ENCODE data around the gene CD37. TPM values are rescaled to one million over a fixed set of nuclear protein-coding genes. Genes with fewer than 3 reads are reported as not detected.

Gene CD37
- total RNA-seq, 1 experiment from 2014 or later, result not detected

GRCh38 chr19:49382639-49383038 lies 47.4 kb downstream of the CD37 start:
- Histone ChIP-seq H3K4ac (ENCODE audit: low read depth, low read length) (no peak overlapping the region), H3K27me3 (ENCODE audit: insufficient read depth, low read length) (no peaks in the 10 kb centered on the region), H4K20me1 (ENCODE audit: control insufficient read depth, insufficient read depth, insufficient read length) (no peaks in the 10 kb centered on the region), H3K79me1 (ENCODE audit: insufficient read depth, low read depth, low read length, poor library complexity, severe bottlenecking) (no peaks in the 10 kb centered on the region), H2AK5ac (ENCODE audit: insufficient read length, low read length) (no peak overlapping the region), H2BK5ac (ENCODE audit: insufficient read length, low read length) (no peak overlapping the region), H2BK12ac (ENCODE audit: insufficient read length, low read depth, low read length) (no peak overlapping the region), H3K79me2 (ENCODE audit: insufficient read depth, low read length) (no peaks in the 10 kb centered on the region), H3K14ac (ENCODE audit: insufficient read depth, low read length) (no peak overlapping the region), H3K23ac (ENCODE audit: insufficient read length, low read depth, low read length) (no peak overlapping the region), H3K18ac (ENCODE audit: insufficient read length, low read depth, low read length) (no peak overlapping the region), H3K4me2 (ENCODE audit: insufficient read depth, insufficient read length, low read length) (no peak overlapping the region), H4K91ac (ENCODE audit: insufficient read length, low read depth, low read length) (no peak overlapping the region), H4K8ac (replicated peaks; ENCODE audit: insufficient read length, low read depth, low read length) (no peak overlapping the region), H3K4me1 (ENCODE audit: insufficient read depth, low read length) (no peaks in the 10 kb centered on the region), H2BK20ac (ENCODE audit: low read depth, low read length, poor library complexity, severe bottlenecking) (no peak overlapping the region), H3K9ac (ENCODE audit: extremely low read depth, insufficient read length, low read length) (no peak overlapping the region), H3K9me3 (ENCODE audit: control insufficient read depth, low read depth, low read length) (no peaks in the 10 kb centered on the region), H2AFZ (ENCODE audit: low read length) (no peak overlapping the region), H3K23me2 (ENCODE audit: insufficient read length, low read depth, low read length, poor library complexity, severe bottlenecking) (no peaks in the 10 kb centered on the region), H3T11ph (ENCODE audit: low read length) (no peak overlapping the region), H3K56ac (ENCODE audit: insufficient read length, low read depth, low read length) (no peak overlapping the region), H2BK15ac (ENCODE audit: low read depth, low read length) (no peak overlapping the region), H2BK120ac (ENCODE audit: low read depth, low read length, poor library complexity, severe bottlenecking) (no peak overlapping the region), H4K5ac (ENCODE audit: insufficient read length, low read depth, low read length) (no peak overlapping the region), H3K27ac (ENCODE audit: insufficient read length, low read depth, low read length) (no peak overlapping the region)
- no peak overlapping the region; a peak in 1 of 5 replicates for H3K4me3 Mint-ChIP-seq
- H3K27ac Mint-ChIP-seq, result no peak overlapping the region
- peaks cover 0 to 3% of the 10 kb centered on the region in 2 experiments; a peak in 2 of 4 replicates for H3K4me1 Mint-ChIP-seq
- no CpG with 5 or more reads among the region's 5 CpGs for WGBS (ENCODE audit: extremely low coverage, insufficient read length, low lambda C conversion rate)
- peaks cover 8 to 15% of the 10 kb centered on the region in 2 experiments for H3K9me3 Mint-ChIP-seq
- peaks cover 5% of the 10 kb centered on the region for H3K27me3 Mint-ChIP-seq (ENCODE audit: low read depth)
- no peak for DNase-seq
- no peak for TF ChIP-seq CTCF (conservative IDR thresholded peaks at IDR 0.05)
- peaks cover 2 to 6% (median 3%) of the 10 kb centered on the region in 3 experiments; a peak in 4 of 7 replicates for H3K36me3 Mint-ChIP-seq (ENCODE audit: insufficient read depth in 1 of 3, low read depth in 3 of 3)

All from H9 (cell line).